Esophagus squamous epithelium (tissue), 5 donors: ENCODE measurements around the gene EHD4. TPM values are rescaled to one million over a fixed set of nuclear protein-coding genes. Genes with fewer than 3 reads are reported as not detected.

Experiments used
- DNase-seq: peaks from one replicate; lab custom pipeline; 2025; lab: John Stamatoyannopoulos, UW
- H3K27ac ChIP-seq, 4 donors: fragments of 200-600 bp; sonication (generic); one replicate each; pipeline ENCODE4 v1.5.1; 2016 to 2019; ENCODE audit warnings: mild to moderate bottlenecking in 1 of 4
- H3K27me3 ChIP-seq, 4 donors: fragments of 200-600 bp; sonication (generic); 1 replicate in 3 of 4; 2 replicates in 1 of 4; pipeline versions ENCODE4 v1.5.1 to v1.6.0; 2017 to 2021; ENCODE audit warnings: antibody characterized with exemption in 1 of 4
- H3K36me3 ChIP-seq, 3 donors: fragments of 200-600 bp; sonication (generic); one replicate each; pipeline ENCODE4 v1.5.1; 2016 to 2019
- H3K4me1 ChIP-seq, 3 donors: fragments of 200-600 bp; sonication (generic); one replicate each; pipeline ENCODE4 v1.5.1; 2017 to 2019
- H3K4me3 ChIP-seq, 4 donors: fragments of 200-600 bp; sonication (generic); 1 replicate in 3 of 4; 2 replicates in 1 of 4; pipeline ENCODE4 v1.5.1; 2016 to 2019; ENCODE audit warnings: mild to moderate bottlenecking in 2 of 4, moderate library complexity in 1 of 4
- H3K9me3 ChIP-seq, 3 donors: fragments of 200-600 bp; sonication (generic); one replicate each; pipeline ENCODE4 v1.5.1; 2016 to 2019
- POLR2A ChIP-seq, 4 donors: fragments of 450-650 bp; IDR thresholded peaks; one replicate each; pipeline ENCODE4 v1.6.1; 2017; ENCODE audit warnings: antibody characterized with exemption in 4 of 4, mild to moderate bottlenecking in 4 of 4, moderate library complexity in 3 of 4
- WGBS, 2 donors: methylation state at CpG; one replicate each; pipeline ENCODE4 v1.1.5; 2018; 5-methylcytosine and 5-hydroxymethylcytosine counted together
- intact Hi-C: fragments of 100-400 bp; cut with DNase I; formaldehyde crosslinking; loops from one replicate; pipeline ENCODE4 v1.15.0; 2022
- total RNA-seq, 4 donors: library from RNA; depleted of rRNA; stranded (reverse); fragments of >200 nt; gene quantifications; one replicate each; pipeline ENCODE4 v1.1.0, GENCODE V29; 2016
- TF ChIP-seq, protein P1 (sequence below), 6 experiments: fragments of 450-650 bp in 4 of 6; fragments of 200-600 bp in 2 of 6; sonication (generic) in 2 of 6; IDR thresholded peaks; one replicate each; pipeline ENCODE4 v1.5.1; 2016 to 2019; ENCODE audit warnings: antibody characterized with exemption in 6 of 6, mild to moderate bottlenecking in 4 of 6, moderate library complexity in 4 of 6
- donor health status: DM: yes; HTN: yes; CAD: no.

EHD4 gene
- total RNA-seq, 4 donors from 2014 or later = 25.4 to 45.3 (median 27.8) TPM

- H3K27me3 ChIP-seq = no peaks in the 10 kb centered on the region
- no peaks in the 10 kb centered on the region for H3K9me3 ChIP-seq
- no peak overlapping the region for H3K4me3 ChIP-seq
- intact Hi-C loops = no loop called here
- peaks cover 0 to 11% (median 0%) of the 10 kb centered on the region in 3 donors for H3K4me1 ChIP-seq
- WGBS, 2 donors = 89 to 91% methylated on average over 15 to 20 of the region's 36 CpGs
- TF ChIP-seq, protein P1, sequence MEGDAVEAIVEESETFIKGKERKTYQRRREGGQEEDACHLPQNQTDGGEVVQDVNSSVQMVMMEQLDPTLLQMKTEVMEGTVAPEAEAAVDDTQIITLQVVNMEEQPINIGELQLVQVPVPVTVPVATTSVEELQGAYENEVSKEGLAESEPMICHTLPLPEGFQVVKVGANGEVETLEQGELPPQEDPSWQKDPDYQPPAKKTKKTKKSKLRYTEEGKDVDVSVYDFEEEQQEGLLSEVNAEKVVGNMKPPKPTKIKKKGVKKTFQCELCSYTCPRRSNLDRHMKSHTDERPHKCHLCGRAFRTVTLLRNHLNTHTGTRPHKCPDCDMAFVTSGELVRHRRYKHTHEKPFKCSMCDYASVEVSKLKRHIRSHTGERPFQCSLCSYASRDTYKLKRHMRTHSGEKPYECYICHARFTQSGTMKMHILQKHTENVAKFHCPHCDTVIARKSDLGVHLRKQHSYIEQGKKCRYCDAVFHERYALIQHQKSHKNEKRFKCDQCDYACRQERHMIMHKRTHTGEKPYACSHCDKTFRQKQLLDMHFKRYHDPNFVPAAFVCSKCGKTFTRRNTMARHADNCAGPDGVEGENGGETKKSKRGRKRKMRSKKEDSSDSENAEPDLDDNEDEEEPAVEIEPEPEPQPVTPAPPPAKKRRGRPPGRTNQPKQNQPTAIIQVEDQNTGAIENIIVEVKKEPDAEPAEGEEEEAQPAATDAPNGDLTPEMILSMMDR (IDR thresholded peaks at IDR 0.05) = no peak
- no peak for TF ChIP-seq POLR2A (IDR thresholded peaks at IDR 0.05)
- H3K36me3 ChIP-seq = peaks cover 10 to 72% (median 15%) of the 10 kb centered on the region in 3 donors
- DNase-seq = no peak
- no peak overlapping the region for H3K27ac ChIP-seq
These were observed 71.6 kb downstream of the EHD4 start for GRCh38 chr15:41900526-41901380.

DNA sequence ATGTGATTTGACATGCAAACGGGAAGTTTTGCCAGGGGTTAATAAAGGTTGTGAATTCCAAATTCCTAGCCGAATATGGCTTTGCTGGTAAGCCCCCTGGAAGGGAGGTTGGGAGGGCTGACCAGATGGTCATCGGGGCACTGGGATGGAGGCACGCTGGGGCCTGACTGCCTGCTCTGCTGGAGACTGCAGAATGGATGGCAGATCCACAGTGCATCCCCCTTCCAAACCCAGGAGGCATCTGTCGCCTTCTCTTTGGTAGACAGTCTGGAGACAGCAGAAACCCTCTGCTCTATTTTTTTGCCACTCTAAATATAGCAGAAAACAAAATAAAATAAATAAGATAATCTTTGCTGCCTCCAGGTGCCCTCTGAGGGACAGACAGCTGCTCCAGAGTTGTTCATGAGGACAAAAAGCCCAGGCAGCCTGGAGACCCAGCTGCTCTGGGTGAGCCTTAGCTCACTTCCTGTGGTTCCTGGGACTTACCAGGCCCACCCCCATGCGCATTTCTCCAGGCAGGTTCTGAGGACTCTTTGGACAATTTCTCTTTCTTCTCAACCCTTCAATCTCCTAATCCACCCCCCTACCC lies 72.4 kb downstream of the EHD4 start:
- intact Hi-C loops = no loop called here
- Histone ChIP-seq H3K9me3 (no peaks in the 10 kb centered on the region), H3K36me3 (peaks cover 10 to 64% (median 15%) of the 10 kb centered on the region in 3 donors), H3K4me3 (no peak overlapping the region), H3K27me3 (no peaks in the 10 kb centered on the region), H3K4me1 (peaks cover 3 to 14% (median 3%) of the 10 kb centered on the region in 3 donors), H3K27ac (no peak overlapping the region)
- 56 to 69% methylated on average over 3 to 5 of the region's 6 CpGs for WGBS, 2 donors
- TF ChIP-seq, protein P1 (IDR thresholded peaks at IDR 0.05) = no peak
- TF ChIP-seq POLR2A (IDR thresholded peaks at IDR 0.05) = no peak
- no peak for DNase-seq

- H3K4me3 ChIP-seq = no peak overlapping the region
- intact Hi-C loops = no loop called here
- H3K27ac ChIP-seq = no peak overlapping the region
- peaks cover 16 to 29% (median 24%) of the 10 kb centered on the region in 3 donors for H3K4me1 ChIP-seq
- H3K36me3 ChIP-seq = peaks cover 10 to 49% (median 15%) of the 10 kb centered on the region in 3 donors
- 64 to 68% methylated on average over 8 of the region's 8 CpGs for WGBS, 2 donors
- TF ChIP-seq, protein P1 (IDR thresholded peaks at IDR 0.05) = no peak
- TF ChIP-seq POLR2A (IDR thresholded peaks at IDR 0.05) = no peak
- no peaks in the 10 kb centered on the region for H3K9me3 ChIP-seq
- no peak for DNase-seq
- no peaks in the 10 kb centered on the region for H3K27me3 ChIP-seq
These were observed 75.0 kb downstream of the EHD4 start for GRCh38 chr15:41897363-41897799.

DNA sequence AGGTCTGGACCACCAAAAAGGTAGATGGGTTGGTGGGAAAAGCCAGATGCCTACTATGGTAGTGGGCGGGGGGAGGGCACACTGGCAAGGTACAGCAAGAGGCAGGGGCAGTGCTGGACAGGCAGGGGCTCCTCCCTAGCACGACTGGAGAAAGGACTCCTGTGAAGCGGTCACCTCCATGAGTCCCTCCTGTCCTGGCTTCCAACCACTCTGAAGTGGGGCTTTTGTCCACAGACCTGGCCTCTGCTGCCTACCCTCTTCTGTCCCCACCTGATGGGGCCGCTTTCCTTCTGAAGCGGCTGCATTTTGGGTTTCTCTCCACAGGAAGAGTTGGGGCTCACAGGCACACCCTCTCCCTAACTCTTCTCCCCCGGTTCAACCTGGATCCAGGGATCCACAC lies 75.8 kb downstream of the EHD4 start:
- TF ChIP-seq, protein P1 (IDR thresholded peaks at IDR 0.05) = no peak
- TF ChIP-seq POLR2A (IDR thresholded peaks at IDR 0.05) = no peak
- Histone ChIP-seq H3K27ac (no peak overlapping the region), H3K4me3 (no peak overlapping the region), H3K27me3 (no peaks in the 10 kb centered on the region), H3K9me3 (no peaks in the 10 kb centered on the region), H3K36me3 (peaks cover 10 to 40% (median 15%) of the 10 kb centered on the region in 3 donors), H3K4me1 (peaks cover 16 to 32% (median 24%) of the 10 kb centered on the region in 3 donors)
- intact Hi-C loops = no loop called here
- 73 to 92% methylated on average over 5 to 6 of the region's 6 CpGs for WGBS, 2 donors
- DNase-seq = no peak

DNA sequence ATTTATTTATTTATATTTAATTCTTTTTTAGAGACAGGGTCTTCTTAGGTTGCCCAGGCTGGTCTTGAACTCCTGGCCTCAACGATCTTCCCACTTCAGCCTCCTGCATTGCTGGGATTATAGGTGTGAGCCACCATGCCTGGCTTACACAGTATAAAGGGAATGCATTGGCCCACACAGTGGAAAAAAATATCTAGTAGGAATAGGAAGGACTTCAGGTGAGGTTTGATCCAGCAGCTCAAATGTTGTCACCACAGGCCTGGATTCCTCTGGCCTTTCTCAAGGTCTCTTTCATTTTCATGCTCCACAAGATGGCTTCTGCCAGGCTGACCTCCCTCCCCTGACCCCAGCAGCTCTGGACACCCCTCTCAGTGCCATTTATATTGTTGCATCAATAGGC lies 76.4 kb downstream of the EHD4 start:
- H3K9me3 ChIP-seq = no peaks in the 10 kb centered on the region
- no peak for TF ChIP-seq POLR2A (IDR thresholded peaks at IDR 0.05)
- TF ChIP-seq, protein P1 (IDR thresholded peaks at IDR 0.05) = no peak
- no peak overlapping the region for H3K27ac ChIP-seq
- peaks cover 5 to 34% (median 15%) of the 10 kb centered on the region in 3 donors for H3K36me3 ChIP-seq
- 94 to 100% methylated on average over 1 of the region's 1 CpG for WGBS, 2 donors
- no peak for DNase-seq
- no peak overlapping the region for H3K4me3 ChIP-seq
- intact Hi-C loops = no loop called here
- no peaks in the 10 kb centered on the region for H3K27me3 ChIP-seq
- peaks cover 16 to 32% (median 24%) of the 10 kb centered on the region in 3 donors for H3K4me1 ChIP-seq
